WTC11 (cell line): ENCODE results near the gene SART3.

Experiments used
- CTCF ChIP-seq: fragments of 200-600 bp; IDR thresholded peaks from 2 replicates; pipeline ENCODE4 v1.8.0; 2022; ENCODE audit warnings: antibody characterized with exemption
- FOXK1 ChIP-seq: sonication (generic); formaldehyde crosslinking; IDR thresholded peaks from 2 replicates; pipeline ENCODE4 v1.8.0; 2022; ENCODE audit warnings: mild to moderate bottlenecking, moderate library complexity, missing genetic modification reagents
- USF2 ChIP-seq: sonication (generic); formaldehyde crosslinking; IDR thresholded peaks from 2 replicates; pipeline ENCODE4 v1.8.1; 2023; ENCODE audit warnings: mild to moderate bottlenecking, missing genetic modification reagents, moderate library complexity

GRCh38 chr12:108530161-108530560 is 30.8 kb downstream of the SART3 start:
- TF ChIP-seq CTCF (no peak), FOXK1 (CRISPR knock-in tag) (no peak), USF2 (no peak)
